ENCODE results near the gene BCL3. TPM values are rescaled to one million over a fixed set of nuclear protein-coding genes. Genes with fewer than 3 reads are reported as not detected.
A peak's percentile ranks its signal among the peaks of the same experiment; 100 is the strongest.
"Not testable (repeated sequence)": the region's sequence is repeated elsewhere in the genome, so short reads cannot be mapped to it uniquely, and the experiment has no call there.

BCL3 gene
- total RNA-seq, 4 donors from 2014 or later = 43.8 to 181 (median 69.5) TPM

DNA sequence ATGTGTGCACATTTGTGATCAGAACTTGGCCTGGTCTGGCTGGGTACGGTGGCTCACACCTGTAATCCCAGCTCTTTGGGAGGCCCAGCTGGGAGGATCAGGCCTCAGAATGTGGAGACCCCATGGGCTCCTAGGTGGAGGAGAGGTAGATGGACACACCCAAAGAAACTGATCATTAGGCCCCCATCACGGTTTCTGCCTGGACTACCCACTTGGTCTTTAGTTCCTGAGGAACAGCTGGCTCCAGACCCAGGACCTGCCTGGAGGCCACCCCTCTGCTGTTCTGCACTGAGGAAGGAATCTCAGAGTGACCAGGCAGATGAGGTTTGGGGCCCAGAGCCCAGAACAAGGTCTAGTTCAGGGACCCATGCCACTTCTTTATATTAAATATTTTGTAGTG lies 30.6 kb downstream of the BCL3 start:
- intact Hi-C loops (cut with DNase I; ENCODE audit: low total_unique reads) (no loop called here), in situ Hi-C loops (cut with MboI; ENCODE audit: low pct_ligation_motif_present in 1 of 4, low pct_unique_long_range_greater_than_20kb in 1 of 4, low sequenced_read_pairs in 3 of 4) (loop anchor here in 1 of 4 donors (25.0 kb wide), 1 partner anchor 192 kb away; no protein-coding TSS in a partner anchor)
- H3K36me3 ChIP-seq = no peaks in the 10 kb centered on the region
- H3K27me3 ChIP-seq = peaks cover 8% of the 10 kb centered on the region
- peak overlapping the region in 1 of 4 donors; percentile 36 for H3K4me3 ChIP-seq
- DNase-seq = no peak
- H3K9me3 ChIP-seq = no peaks in the 10 kb centered on the region
- TF ChIP-seq POLR2A (IDR thresholded peaks at IDR 0.05) (no peak), POLR2AphosphoS5 (IDR thresholded peaks at IDR 0.05) (no peak), EP300 (IDR thresholded peaks at IDR 0.05; ENCODE audit: low read depth) (no peak)
- TF ChIP-seq, protein P1, sequence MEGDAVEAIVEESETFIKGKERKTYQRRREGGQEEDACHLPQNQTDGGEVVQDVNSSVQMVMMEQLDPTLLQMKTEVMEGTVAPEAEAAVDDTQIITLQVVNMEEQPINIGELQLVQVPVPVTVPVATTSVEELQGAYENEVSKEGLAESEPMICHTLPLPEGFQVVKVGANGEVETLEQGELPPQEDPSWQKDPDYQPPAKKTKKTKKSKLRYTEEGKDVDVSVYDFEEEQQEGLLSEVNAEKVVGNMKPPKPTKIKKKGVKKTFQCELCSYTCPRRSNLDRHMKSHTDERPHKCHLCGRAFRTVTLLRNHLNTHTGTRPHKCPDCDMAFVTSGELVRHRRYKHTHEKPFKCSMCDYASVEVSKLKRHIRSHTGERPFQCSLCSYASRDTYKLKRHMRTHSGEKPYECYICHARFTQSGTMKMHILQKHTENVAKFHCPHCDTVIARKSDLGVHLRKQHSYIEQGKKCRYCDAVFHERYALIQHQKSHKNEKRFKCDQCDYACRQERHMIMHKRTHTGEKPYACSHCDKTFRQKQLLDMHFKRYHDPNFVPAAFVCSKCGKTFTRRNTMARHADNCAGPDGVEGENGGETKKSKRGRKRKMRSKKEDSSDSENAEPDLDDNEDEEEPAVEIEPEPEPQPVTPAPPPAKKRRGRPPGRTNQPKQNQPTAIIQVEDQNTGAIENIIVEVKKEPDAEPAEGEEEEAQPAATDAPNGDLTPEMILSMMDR (IDR thresholded peaks at IDR 0.05) = no peak
- peaks cover 0 to 67% (median 27%) of the 10 kb centered on the region in 4 donors for H3K4me1 ChIP-seq
- peak overlapping the region; percentile 44 to 83 (median 67) for H3K27ac ChIP-seq
- WGBS, 2 donors (ENCODE audit: low coverage in 1 of 2) = 82% methylated on average over 2 of the region's 2 CpGs; no CpG with 5 or more reads in 1 of the 2 donors

DNA sequence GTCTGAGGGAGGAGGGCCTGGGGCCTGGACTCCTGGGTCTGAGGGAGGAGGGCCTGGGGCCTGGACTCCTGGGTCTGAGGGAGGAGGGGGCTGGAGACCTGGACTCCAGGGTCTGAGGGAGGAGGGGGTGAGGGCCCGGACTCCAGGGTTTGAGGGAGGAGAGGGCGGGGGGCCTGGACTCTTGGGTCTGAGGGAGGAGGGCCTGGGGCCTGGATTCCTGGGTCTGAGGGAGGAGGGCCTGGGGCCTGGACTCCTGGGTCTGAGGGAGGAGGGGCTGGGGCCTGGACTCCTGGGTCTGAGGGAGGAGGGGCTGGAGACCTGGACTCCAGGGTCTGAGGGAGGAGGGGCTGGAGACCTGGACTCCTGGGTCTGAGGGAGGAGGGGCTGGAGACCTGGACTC lies 33.2 kb downstream of the BCL3 start:
- H3K4me3 ChIP-seq; H3K36me3 ChIP-seq; H3K9me3 ChIP-seq; intact Hi-C loops (cut with DNase I; ENCODE audit: low total_unique reads); H3K27ac ChIP-seq; H3K27me3 ChIP-seq; DNase-seq: not testable (repeated sequence)
- in situ Hi-C loops (cut with MboI; ENCODE audit: low pct_ligation_motif_present in 1 of 4, low pct_unique_long_range_greater_than_20kb in 1 of 4, low sequenced_read_pairs in 3 of 4) = loop anchor here in 1 of 4 donors (25.0 kb wide), 1 partner anchor 194 kb away; no protein-coding TSS in a partner anchor
- WGBS, 2 donors (ENCODE audit: low coverage in 1 of 2) = 61% methylated on average over 2 of the region's 2 CpGs; no CpG with 5 or more reads in 1 of the 2 donors
- H3K4me1 ChIP-seq = peaks cover 0 to 56% (median 15%) of the 10 kb centered on the region in 4 donors

DNA sequence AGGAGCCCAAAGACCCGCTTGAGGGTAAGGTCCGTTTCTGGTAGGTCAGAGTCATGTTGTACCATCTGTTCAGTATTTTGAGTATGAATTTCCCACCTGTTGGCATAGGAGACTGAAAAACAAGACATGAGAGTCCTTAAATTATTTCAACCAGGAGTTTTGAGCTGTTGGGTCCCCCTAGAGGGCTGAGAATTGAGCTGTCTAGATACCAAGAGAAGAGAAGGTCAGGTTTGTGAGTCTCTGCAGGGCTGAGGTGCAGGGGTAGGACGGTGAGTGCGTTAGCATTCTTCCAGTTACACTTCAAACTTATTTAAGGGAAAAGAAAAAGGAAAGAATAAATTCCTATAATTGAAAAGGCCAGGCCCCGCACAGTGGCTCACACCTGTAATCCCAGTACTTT lies 34.2 kb downstream of the BCL3 start:
- Histone ChIP-seq H3K4me3 (no peak overlapping the region), H3K36me3 (peaks cover 0 to 7% (median 0%) of the 10 kb centered on the region in 4 donors), H3K27me3 (peaks cover 4% of the 10 kb centered on the region), H3K4me1 (peaks cover 0 to 45% (median 8%) of the 10 kb centered on the region in 4 donors), H3K9me3 (no peaks in the 10 kb centered on the region), H3K27ac (no peak overlapping the region)
- intact Hi-C loops (cut with DNase I; ENCODE audit: low total_unique reads) (no loop called here), in situ Hi-C loops (cut with MboI; ENCODE audit: low pct_ligation_motif_present in 1 of 4, low pct_unique_long_range_greater_than_20kb in 1 of 4, low sequenced_read_pairs in 3 of 4) (loop anchor here in 1 of 4 donors (25.0 kb wide), 1 partner anchor 195 kb away; no protein-coding TSS in a partner anchor)
- 86 to 87% methylated on average over 3 to 5 of the region's 5 CpGs for WGBS, 2 donors (ENCODE audit: low coverage in 1 of 2)
- TF ChIP-seq POLR2AphosphoS5 (IDR thresholded peaks at IDR 0.05) (no peak), POLR2A (IDR thresholded peaks at IDR 0.05) (no peak), EP300 (IDR thresholded peaks at IDR 0.05; ENCODE audit: low read depth) (no peak)
- TF ChIP-seq, protein P1 (IDR thresholded peaks at IDR 0.05) = no peak
- no peak for DNase-seq

DNA sequence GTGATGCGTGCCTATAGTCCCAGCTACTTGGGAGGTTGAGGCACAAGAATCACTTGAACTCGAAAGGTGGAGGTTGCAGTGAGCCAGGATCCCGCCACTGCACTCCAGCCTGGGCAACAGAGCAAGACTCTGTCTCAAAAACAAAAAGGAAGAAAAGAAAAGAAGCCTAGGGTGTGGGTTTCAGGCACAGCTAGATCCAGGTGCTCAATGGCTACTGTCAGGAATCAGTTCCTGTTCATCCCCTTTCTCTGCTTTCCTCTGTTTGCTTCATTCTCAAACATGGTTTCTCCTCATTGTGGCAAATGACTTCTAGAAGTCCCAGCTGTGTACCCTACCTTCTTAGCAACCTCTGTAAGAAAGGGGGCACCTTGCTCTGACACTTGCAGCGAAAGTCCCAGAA lies 35.0 kb downstream of the BCL3 start:
- Histone ChIP-seq H3K36me3 (peaks cover 0 to 7% (median 0%) of the 10 kb centered on the region in 4 donors), H3K4me1 (peaks cover 0 to 41% (median 7%) of the 10 kb centered on the region in 4 donors), H3K9me3 (no peaks in the 10 kb centered on the region), H3K27me3 (no peaks in the 10 kb centered on the region), H3K4me3 (no peak overlapping the region), H3K27ac (no peak overlapping the region)
- in situ Hi-C loops (cut with MboI; ENCODE audit: low pct_ligation_motif_present in 1 of 4, low pct_unique_long_range_greater_than_20kb in 1 of 4, low sequenced_read_pairs in 3 of 4) = loop anchor here in 1 of 4 donors (25.0 kb wide), 1 partner anchor 196 kb away; no protein-coding TSS in a partner anchor
- intact Hi-C loops (cut with DNase I; ENCODE audit: low total_unique reads) = no loop called here
- DNase-seq = no peak
- TF ChIP-seq POLR2A (IDR thresholded peaks at IDR 0.05) = no peak
- TF ChIP-seq POLR2AphosphoS5 (IDR thresholded peaks at IDR 0.05) = no peak
- no peak for TF ChIP-seq EP300 (IDR thresholded peaks at IDR 0.05; ENCODE audit: low read depth)
- TF ChIP-seq, protein P1 (IDR thresholded peaks at IDR 0.05) = no peak
- 91 to 96% methylated on average over 3 to 4 of the region's 4 CpGs for WGBS, 2 donors (ENCODE audit: low coverage in 1 of 2)

Measured in transverse colon (tissue), 4 donors.